Activated CD4-positive, alpha-beta T cell treated with anti-CD3 and anti-CD28 coated beads, Interleukin-2, amount 10 ng/mL, durations not matched to agents 7 days and 5 days (primary cell): Measurements from ENCODE around the gene TINCR. TPM values are rescaled to one million over a fixed set of nuclear protein-coding genes. Genes with fewer than 3 reads are reported as not detected.

Experiments
- CTCF ChIA-PET: fragments of 350-600 bp; sonication (Branson Sonifier 250); formaldehyde crosslinking; loops from one replicate; lab custom pipeline; 2021; ENCODE audit warnings: antibody characterized with exemption; lab: Charles Lee
- POLR2A ChIA-PET: fragments of 350-600 bp; sonication (Branson Sonifier 250); formaldehyde crosslinking; loops from one replicate; lab custom pipeline; 2021; ENCODE audit warnings: antibody characterized with exemption; lab: Charles Lee
- DNase-seq: peaks from one replicate; pipeline ENCODE4 v3.0.0-alpha.2; 2020
- H3K27ac Mint-ChIP-seq: one replicate; pipeline ENCODE4 v1.8.0; 2021; ENCODE audit warnings: mild to moderate bottlenecking, moderate library complexity, mixed read lengths
- H3K27me3 Mint-ChIP-seq: one replicate; pipeline ENCODE4 v1.8.0; 2021; ENCODE audit warnings: mixed read lengths
- H3K36me3 Mint-ChIP-seq: one replicate; pipeline ENCODE4 v1.8.0; 2021; ENCODE audit warnings: low read depth, mixed read lengths
- H3K4me1 Mint-ChIP-seq: one replicate; pipeline ENCODE4 v1.8.0; 2021; ENCODE audit warnings: mixed read lengths
- H3K4me3 Mint-ChIP-seq: one replicate; pipeline ENCODE4 v1.8.0; 2021; ENCODE audit warnings: mild to moderate bottlenecking, moderate library complexity, mixed read lengths
- H3K9me3 Mint-ChIP-seq: one replicate; pipeline ENCODE4 v1.8.0; 2021; ENCODE audit warnings: mixed read lengths
- total RNA-seq, 2 experiments: library from RNA; stranded (reverse); gene quantifications; one replicate each; pipeline ENCODE4 v1.2.3, GENCODE V29; 2021

TINCR gene
- total RNA-seq, 2 experiments from 2014 or later: 0.40 to 0.58 TPM

DNA sequence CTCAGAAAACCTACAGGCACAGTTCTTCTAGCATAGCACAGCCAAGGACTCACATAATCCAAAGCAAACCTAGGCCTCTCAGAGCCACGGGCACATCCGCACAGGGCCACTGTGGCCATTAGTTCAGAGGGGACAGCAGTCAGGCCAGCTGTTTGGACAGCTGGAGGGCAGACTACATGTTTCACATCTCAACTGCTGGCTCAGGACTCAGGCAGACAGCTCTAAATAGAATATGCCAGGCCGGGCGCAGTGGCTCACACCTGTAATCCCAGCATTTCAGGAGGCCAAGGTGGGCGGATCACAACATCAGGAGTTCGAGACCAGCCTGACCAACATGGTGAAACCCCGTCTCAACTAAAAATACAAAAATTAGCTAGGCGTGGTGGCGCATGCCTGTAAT, 28.0 kb upstream of the TINCR start:
- POLR2A ChIA-PET: no interaction called here
- H3K27me3 Mint-ChIP-seq: no peaks in the 10 kb centered on the region
- DNase-seq: no peak
- no peak overlapping the region for H3K4me3 Mint-ChIP-seq
- CTCF ChIA-PET: interaction anchor here (0.9 to 1.6 kb wide), 3 partner anchors 14 to 31 kb away, joined by 3 to 4 read pairs (median 3); no protein-coding TSS in a partner anchor
- H3K36me3 Mint-ChIP-seq: peaks cover 67% of the 10 kb centered on the region
- no peak overlapping the region for H3K27ac Mint-ChIP-seq
- peaks cover 8% of the 10 kb centered on the region for H3K4me1 Mint-ChIP-seq
- H3K9me3 Mint-ChIP-seq: no peaks in the 10 kb centered on the region

- CTCF ChIA-PET: interaction anchor here (1.6 kb wide), 1 partner anchor 15 kb away, joined by 4 read pairs; no protein-coding TSS in a partner anchor
- peaks cover 8% of the 10 kb centered on the region for H3K4me1 Mint-ChIP-seq
- H3K9me3 Mint-ChIP-seq: no peaks in the 10 kb centered on the region
- H3K4me3 Mint-ChIP-seq: no peak overlapping the region
- no peak overlapping the region for H3K27ac Mint-ChIP-seq
- H3K36me3 Mint-ChIP-seq: peaks cover 61% of the 10 kb centered on the region
- no peak for DNase-seq
- POLR2A ChIA-PET: no interaction called here
- no peaks in the 10 kb centered on the region for H3K27me3 Mint-ChIP-seq
Observed at GRCh38 chr19:5595129-5595528, 27.4 kb upstream of the TINCR start.

GRCh38 chr19:5594521-5594950, 26.8 kb upstream of the TINCR start:
- Mint-ChIP-seq H3K36me3 (peaks cover 57% of the 10 kb centered on the region), H3K27me3 (no peaks in the 10 kb centered on the region), H3K9me3 (no peaks in the 10 kb centered on the region), H3K4me3 (no peak overlapping the region), H3K4me1 (peaks cover 8% of the 10 kb centered on the region), H3K27ac (no peak overlapping the region)
- POLR2A ChIA-PET: no interaction called here
- DNase-seq: no peak
- CTCF ChIA-PET: interaction anchor here (1.6 kb wide), 1 partner anchor 15 kb away, joined by 4 read pairs; no protein-coding TSS in a partner anchor

DNA sequence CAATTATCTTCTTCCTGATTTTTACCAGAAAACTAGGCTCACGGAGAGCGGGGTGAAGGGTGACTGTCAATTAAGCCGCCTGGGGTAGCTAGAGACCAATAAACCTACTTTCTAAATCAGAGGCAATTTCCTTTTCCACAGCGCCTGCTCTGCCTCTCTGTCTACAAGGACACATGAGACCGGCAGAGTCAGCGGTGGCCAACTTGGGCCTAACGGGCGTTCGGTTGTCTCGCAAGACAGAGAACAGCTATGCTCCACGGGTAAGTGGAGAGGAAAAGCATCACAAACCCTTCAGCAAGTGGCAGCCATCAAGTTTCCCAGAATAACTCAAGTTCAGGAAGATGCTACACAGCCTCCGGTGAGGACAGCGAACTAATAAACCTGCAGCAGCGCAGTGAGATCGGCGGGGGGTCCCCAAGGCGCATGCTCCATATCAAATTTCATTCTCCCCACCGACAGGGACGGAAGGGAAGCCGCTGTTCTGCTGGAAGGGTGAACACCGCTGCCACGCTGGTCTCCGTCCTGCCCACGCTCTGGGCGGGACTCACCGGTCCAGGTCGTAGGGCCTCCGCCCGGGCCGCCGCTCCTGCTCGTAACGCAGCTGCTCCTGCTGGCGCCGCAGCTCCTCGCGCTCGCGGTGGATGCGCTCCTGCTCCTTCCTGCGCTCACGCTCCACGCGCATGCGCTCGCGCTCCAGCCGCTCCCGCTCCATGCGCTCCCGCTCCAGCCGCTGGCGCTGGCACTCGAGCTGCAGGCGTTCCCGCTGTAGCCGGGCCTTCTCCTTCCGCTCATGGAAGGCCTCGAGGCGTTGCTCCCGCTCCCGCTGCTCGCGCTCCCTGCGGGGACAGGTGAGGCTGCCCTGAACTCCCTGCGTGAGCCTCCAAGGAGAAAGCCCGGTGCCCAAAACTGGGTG, 25.8 kb upstream of the TINCR start:
- POLR2A ChIA-PET: no interaction called here
- Mint-ChIP-seq H3K27ac (no peak overlapping the region), H3K4me1 (peaks cover 10% of the 10 kb centered on the region), H3K9me3 (no peaks in the 10 kb centered on the region), H3K36me3 (peaks cover 57% of the 10 kb centered on the region), H3K4me3 (no peak overlapping the region), H3K27me3 (no peaks in the 10 kb centered on the region)
- no peak for DNase-seq
- CTCF ChIA-PET: interaction anchor here (1.6 kb wide), 1 partner anchor 14 kb away, joined by 4 read pairs; no protein-coding TSS in a partner anchor

DNA sequence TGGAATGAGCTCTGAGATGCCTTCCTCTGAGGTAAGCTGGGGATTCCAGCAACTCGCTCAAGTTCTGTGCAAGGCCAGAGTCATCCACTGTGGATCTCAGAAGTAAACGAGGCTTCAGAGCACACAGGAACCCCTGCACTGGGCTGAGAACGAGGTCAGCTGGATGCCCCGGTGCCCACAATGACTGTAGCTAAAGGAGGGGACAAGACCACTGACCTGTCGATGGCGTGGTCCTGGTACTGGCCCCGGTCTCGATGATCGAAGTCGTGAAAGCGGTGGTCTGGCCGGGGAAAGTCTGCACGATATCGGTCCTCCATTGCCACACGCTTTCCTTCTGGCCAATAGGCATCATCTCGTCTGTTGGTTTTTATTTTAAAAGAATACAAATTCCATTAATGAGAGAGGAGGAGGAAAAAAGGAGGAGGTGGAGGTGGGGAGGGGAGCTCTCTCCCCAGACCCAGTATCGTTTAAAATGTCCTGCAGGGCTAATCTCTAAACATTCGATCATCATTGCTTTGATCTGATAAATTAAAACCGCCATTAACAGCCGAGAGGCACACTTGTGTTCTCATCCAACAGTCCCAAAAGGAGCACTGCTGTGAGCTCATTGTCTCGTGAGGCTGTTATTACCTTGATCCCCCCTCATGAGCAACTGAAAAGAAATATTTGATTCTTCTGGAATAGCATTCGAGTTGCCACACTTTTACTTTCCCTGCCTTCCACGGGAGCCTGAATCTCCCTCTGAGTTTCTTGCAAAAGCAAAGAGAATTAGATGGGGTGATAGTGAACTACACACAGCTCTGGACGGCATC, 25.0 kb upstream of the TINCR start:
- peaks cover 60% of the 10 kb centered on the region for H3K36me3 Mint-ChIP-seq
- DNase-seq: no peak
- POLR2A ChIA-PET: no interaction called here
- H3K27me3 Mint-ChIP-seq: no peaks in the 10 kb centered on the region
- CTCF ChIA-PET: no interaction called here
- peaks cover 15% of the 10 kb centered on the region for H3K4me1 Mint-ChIP-seq
- no peaks in the 10 kb centered on the region for H3K9me3 Mint-ChIP-seq
- no peak overlapping the region for H3K27ac Mint-ChIP-seq
- no peak overlapping the region for H3K4me3 Mint-ChIP-seq

DNA sequence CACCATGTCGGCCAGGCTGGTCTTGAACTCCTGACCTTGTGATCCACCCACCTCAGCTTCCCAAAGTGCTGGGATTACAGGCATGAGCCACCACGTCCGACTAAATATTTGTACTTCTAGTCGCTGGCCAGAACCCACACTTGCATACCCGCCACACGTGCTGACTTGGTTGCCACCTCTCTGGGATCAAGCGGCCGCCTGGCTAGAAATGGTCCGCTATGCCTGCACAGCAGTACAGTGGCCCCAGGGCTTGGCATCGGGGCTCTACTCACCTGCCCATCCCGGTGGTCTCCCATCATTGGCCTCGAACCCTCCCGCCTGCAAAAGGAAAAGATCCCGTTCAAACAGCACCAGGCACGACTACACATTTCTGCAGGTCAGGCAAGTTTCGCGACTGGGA, 23.7 kb upstream of the TINCR start:
- H3K4me3 Mint-ChIP-seq: no peak overlapping the region
- H3K27me3 Mint-ChIP-seq: no peaks in the 10 kb centered on the region
- ChIA-PET CTCF (no interaction called here), POLR2A (no interaction called here)
- peaks cover 18% of the 10 kb centered on the region for H3K4me1 Mint-ChIP-seq
- no peaks in the 10 kb centered on the region for H3K9me3 Mint-ChIP-seq
- no peak for DNase-seq
- no peak overlapping the region for H3K27ac Mint-ChIP-seq
- H3K36me3 Mint-ChIP-seq: peaks cover 59% of the 10 kb centered on the region

DNA sequence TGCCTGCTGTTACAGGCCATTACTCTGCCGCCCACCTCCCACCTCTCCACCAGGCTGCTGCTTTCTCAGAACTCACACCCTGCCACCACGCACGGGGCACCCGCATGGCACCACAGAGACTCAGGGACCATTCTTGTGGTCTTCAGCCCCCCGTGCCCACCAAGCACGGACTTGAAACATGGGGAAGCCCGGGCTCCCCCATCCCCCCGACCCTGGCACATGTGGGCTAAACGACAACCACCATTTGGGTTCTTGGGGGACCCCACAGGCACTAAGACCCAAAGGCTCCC, 23.1 kb upstream of the TINCR start:
- Mint-ChIP-seq H3K9me3 (no peaks in the 10 kb centered on the region), H3K4me3 (no peak overlapping the region), H3K4me1 (peaks cover 19% of the 10 kb centered on the region), H3K36me3 (peaks cover 57% of the 10 kb centered on the region), H3K27me3 (no peaks in the 10 kb centered on the region), H3K27ac (no peak overlapping the region)
- ChIA-PET CTCF (no interaction called here), POLR2A (no interaction called here)
- no peak for DNase-seq

GRCh38 chr19:5590151-5590864, 22.6 kb upstream of the TINCR start:
- Mint-ChIP-seq H3K27ac (no peak overlapping the region), H3K4me3 (no peak overlapping the region), H3K9me3 (no peaks in the 10 kb centered on the region), H3K4me1 (peaks cover 18% of the 10 kb centered on the region), H3K27me3 (no peaks in the 10 kb centered on the region), H3K36me3 (peaks cover 54% of the 10 kb centered on the region)
- CTCF ChIA-PET: interaction anchor here (1.1 kb wide), 1 partner anchor 9 kb away, joined by 3 read pairs; no protein-coding TSS in a partner anchor
- no peak for DNase-seq
- POLR2A ChIA-PET: no interaction called here

DNA sequence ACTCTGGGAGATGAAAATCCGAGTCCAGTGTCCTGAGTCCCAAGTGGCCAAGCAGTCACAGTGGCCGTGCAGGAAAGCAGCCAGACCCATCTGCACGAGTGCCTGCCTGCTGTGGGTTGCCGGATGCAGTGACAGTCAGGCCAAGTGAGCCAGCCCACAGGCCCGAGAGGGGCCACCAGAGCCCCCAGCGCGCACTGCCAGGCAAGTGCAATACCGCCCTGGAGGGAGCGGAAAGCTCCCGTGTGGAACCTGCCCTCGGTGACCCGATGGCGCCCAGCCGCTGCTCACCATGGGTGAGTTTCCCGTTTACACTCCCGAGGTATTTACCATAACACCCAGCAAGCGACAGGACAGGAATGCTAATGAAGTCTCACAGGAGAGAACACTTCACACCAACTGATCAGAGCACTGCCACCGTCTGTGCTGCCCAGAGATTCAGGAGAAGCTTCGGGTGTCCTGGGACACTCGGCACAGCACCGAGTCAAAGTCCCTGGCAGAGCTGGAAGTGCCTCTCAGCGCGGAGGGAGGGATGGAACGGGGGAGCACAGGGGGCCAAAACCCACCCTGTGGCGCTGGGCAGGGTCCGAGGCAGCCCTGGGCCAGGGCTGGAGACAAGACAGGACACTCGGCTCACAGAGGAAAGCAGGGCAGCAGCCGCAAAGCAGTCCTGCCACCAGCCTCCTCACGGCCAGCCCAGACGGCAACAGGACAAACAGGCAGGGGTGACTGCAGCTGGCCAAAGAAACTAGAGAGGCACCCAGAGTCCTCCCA, 21.3 kb upstream of the TINCR start:
- Mint-ChIP-seq H3K36me3 (peaks cover 47% of the 10 kb centered on the region), H3K4me1 (peaks cover 14% of the 10 kb centered on the region), H3K9me3 (no peaks in the 10 kb centered on the region), H3K27ac (no peak overlapping the region), H3K4me3 (no peak overlapping the region), H3K27me3 (no peaks in the 10 kb centered on the region)
- no peak for DNase-seq
- POLR2A ChIA-PET: no interaction called here
- CTCF ChIA-PET: interaction anchor here (1.1 kb wide), 1 partner anchor 10 kb away, joined by 3 read pairs; no protein-coding TSS in a partner anchor

DNA sequence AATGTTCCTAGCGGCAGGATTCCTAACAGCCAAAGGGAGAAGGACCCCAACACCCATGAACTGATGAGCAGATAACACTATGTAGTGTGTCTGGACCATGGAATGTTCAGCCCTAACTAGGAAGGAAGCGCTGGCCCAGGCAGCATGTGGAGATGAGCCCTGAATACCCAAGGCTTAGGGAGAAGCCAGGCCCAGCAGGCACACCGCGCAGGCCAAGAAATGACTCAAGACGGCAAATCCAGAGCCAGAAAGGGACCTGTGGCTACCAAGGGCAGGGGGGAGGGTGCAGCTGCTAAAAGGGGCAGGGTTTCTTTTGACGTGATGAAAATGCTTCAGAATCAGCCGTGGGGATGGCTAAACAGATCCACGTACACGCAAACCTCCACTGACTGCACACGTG, 20.7 kb upstream of the TINCR start:
- Mint-ChIP-seq H3K4me3 (no peak overlapping the region), H3K27me3 (no peaks in the 10 kb centered on the region), H3K27ac (no peak overlapping the region), H3K4me1 (peaks cover 14% of the 10 kb centered on the region), H3K9me3 (no peaks in the 10 kb centered on the region), H3K36me3 (peaks cover 42% of the 10 kb centered on the region)
- CTCF ChIA-PET: no interaction called here
- DNase-seq: no peak
- POLR2A ChIA-PET: no interaction called here

DNA sequence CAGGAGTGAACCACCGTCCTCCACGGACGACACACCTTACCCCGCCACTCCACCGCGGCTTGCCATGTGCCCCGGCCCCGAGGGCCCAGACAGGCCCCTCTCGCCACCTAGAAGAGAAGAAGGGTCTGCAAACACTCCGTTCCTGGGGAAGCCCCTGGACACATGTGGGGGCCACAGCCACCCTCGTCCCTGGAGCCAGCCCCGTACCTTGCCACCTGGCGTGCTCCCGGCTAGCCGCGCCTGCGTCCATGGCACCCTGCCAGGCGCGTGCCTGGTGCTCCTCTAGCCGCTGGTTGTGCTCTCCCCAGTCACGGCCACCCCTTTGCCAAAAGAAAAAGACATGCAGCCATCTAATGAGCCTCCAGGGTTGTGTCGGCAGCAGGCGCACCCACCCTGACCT, 19.9 kb upstream of the TINCR start:
- H3K36me3 Mint-ChIP-seq: peaks cover 38% of the 10 kb centered on the region
- H3K27ac Mint-ChIP-seq: no peak overlapping the region
- no peak overlapping the region for H3K4me3 Mint-ChIP-seq
- no peaks in the 10 kb centered on the region for H3K9me3 Mint-ChIP-seq
- ChIA-PET POLR2A (no interaction called here), CTCF (no interaction called here)
- peaks cover 14% of the 10 kb centered on the region for H3K4me1 Mint-ChIP-seq
- DNase-seq: no peak
- no peaks in the 10 kb centered on the region for H3K27me3 Mint-ChIP-seq

DNA sequence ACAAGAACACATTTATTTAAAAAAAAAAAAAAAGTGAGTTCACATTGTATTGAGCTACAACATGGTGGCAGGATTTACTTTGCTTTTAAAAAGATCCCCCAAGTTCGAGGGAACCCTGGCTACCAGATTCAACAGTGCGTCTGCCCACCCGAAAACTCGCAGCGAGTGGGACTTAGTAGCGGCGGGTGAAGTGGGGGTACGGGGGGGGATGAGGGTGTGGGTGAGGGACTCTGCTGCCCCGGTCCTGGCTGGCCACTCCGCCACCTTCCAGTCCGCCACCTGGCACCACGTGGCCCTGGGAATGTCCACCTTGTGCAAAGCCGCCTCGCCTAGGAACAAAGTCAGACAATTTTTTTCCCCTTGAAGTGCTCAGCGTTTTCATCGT, 19.3 kb upstream of the TINCR start:
- DNase-seq: no peak
- Mint-ChIP-seq H3K4me3 (no peak overlapping the region), H3K4me1 (peaks cover 14% of the 10 kb centered on the region), H3K36me3 (peaks cover 33% of the 10 kb centered on the region), H3K27me3 (no peaks in the 10 kb centered on the region), H3K27ac (no peak overlapping the region), H3K9me3 (no peaks in the 10 kb centered on the region)
- POLR2A ChIA-PET: no interaction called here
- CTCF ChIA-PET: no interaction called here
